ENCODE data around the gene EPB41L2.

Gene EPB41L2

GRCh38 chr6:130918171-130918570, 144.9 kb downstream of the EPB41L2 start:
- TF ChIP-seq CTCF (IDR thresholded peaks at IDR 0.05): no peak

- TF ChIP-seq CTCF (IDR thresholded peaks at IDR 0.05): no peak
Observed at GRCh38 chr6:130913120-130913519, 149.9 kb downstream of the EPB41L2 start.

- no peak for TF ChIP-seq CTCF (IDR thresholded peaks at IDR 0.05)
Observed at GRCh38 chr6:130912434-130912833, 150.6 kb downstream of the EPB41L2 start.

- no peak for TF ChIP-seq CTCF (IDR thresholded peaks at IDR 0.05)
Observed at GRCh38 chr6:130908958-130909357, 154.1 kb downstream of the EPB41L2 start.

GRCh38 chr6:130908188-130908587, 154.9 kb downstream of the EPB41L2 start:
- TF ChIP-seq CTCF (IDR thresholded peaks at IDR 0.05): no peak

- no peak for TF ChIP-seq CTCF (IDR thresholded peaks at IDR 0.05)
Observed at GRCh38 chr6:130907687-130908086, 155.4 kb downstream of the EPB41L2 start.

- TF ChIP-seq CTCF (IDR thresholded peaks at IDR 0.05): no peak
Observed at GRCh38 chr6:130906736-130907381, 156.2 kb downstream of the EPB41L2 start.

GRCh38 chr6:130903602-130904001, 159.4 kb downstream of the EPB41L2 start:
- no peak for TF ChIP-seq CTCF (IDR thresholded peaks at IDR 0.05)
